HCT116 (cell line): ENCODE data around the gene SLC25A13. TPM values are rescaled to one million over a fixed set of nuclear protein-coding genes. Genes with fewer than 3 reads are reported as not detected.

Source experiments
- ATAC-seq: fragments of 200-7000 bp; cut with Tn5 transposase; 2 replicates; pipeline ENCODE4 v1.9.1; 2020; ENCODE audit warnings: mild to moderate bottlenecking, moderate library complexity
- BruUV-seq: library from RNA; stranded (reverse); fragments of 400-500 nt; replicated peaks from 2 replicates; lab custom pipeline; 2021; lab: Mats Ljungman, UMichigan
- CTCF ChIA-PET: fragments of 300-600 bp; sonication (Branson Sonifier 250); formaldehyde crosslinking; loops from one replicate; lab custom pipeline; 2021; ENCODE audit warnings: antibody characterized with exemption; lab: Charles Lee
- POLR2A ChIA-PET: fragments of 300-600, 350-600 bp; sonication (Branson Sonifier 250); formaldehyde crosslinking; loops from one replicate; lab custom pipeline; 2021; ENCODE audit warnings: antibody characterized with exemption; lab: Charles Lee
- RAD21 ChIA-PET, 2 experiments: fragments of 300-600 bp; sonication (Branson Sonifier 250); formaldehyde crosslinking; loops; one replicate each; lab custom pipeline; 2023; ENCODE audit warnings: low total read pairs in 2 of 2; ENCODE audit not compliant: uncharacterized antibody in 2 of 2, unreplicated experiment in 2 of 2, low non-redundant PET in 1 of 2; lab: Charles Lee
- DNase-seq: peaks from one replicate; pipeline ENCODE4 v3.0.0-alpha.2; 2010; ENCODE audit warnings: low read depth, low spot score
- H2AFZ ChIP-seq: fragments of 200-600 bp; shearing (Covaris generic), sonication (generic); 2 replicates; pipeline ENCODE4 v1.6.1; 2017; ENCODE audit warnings: low read depth, mixed run types, mixed read lengths, antibody characterized with exemption, low read length; ENCODE audit not compliant: poor library complexity, severe bottlenecking
- H3K27ac ChIP-seq: 2 replicates; pipeline ENCODE4 v1.5.1; 2012; ENCODE audit warnings: low read depth, low read length
- H3K27me3 ChIP-seq: fragments of 200-600 bp; sonication (generic); 2 replicates; pipeline ENCODE4 v1.6.1; 2016; ENCODE audit warnings: mixed run types, low read length, mixed read lengths; ENCODE audit not compliant: insufficient read depth
- H3K36me3 ChIP-seq, 2 experiments: fragments of 200-500 bp in 1 of 2; fragments of 200-600 bp in 1 of 2; sonication (Bioruptor generic) in 1 of 2; sonication (generic) in 1 of 2; 2 replicates each; pipeline versions ENCODE4 v1.5.1 to v1.6.1; 2014 to 2016; ENCODE audit warnings: low read length in 2 of 2, inconsistent platforms in 1 of 2, mixed read lengths in 1 of 2, mixed run types in 1 of 2; ENCODE audit not compliant: insufficient read depth in 2 of 2, control insufficient read depth in 1 of 2
- H3K4me1 ChIP-seq, 2 experiments: fragments of 200-600 bp in 1 of 2; sonication (generic) in 1 of 2; 2 replicates each; pipeline versions ENCODE4 v1.5.1 to v1.6.1; 2012 to 2017; ENCODE audit warnings: low read length in 2 of 2, inconsistent platforms in 1 of 2, mild to moderate bottlenecking in 1 of 2, mixed read lengths in 1 of 2, mixed run types in 1 of 2, moderate library complexity in 1 of 2; ENCODE audit not compliant: insufficient read depth in 2 of 2, control insufficient read depth in 1 of 2
- H3K4me2 ChIP-seq: fragments of 200-600 bp; sonication (generic); 2 replicates; pipeline ENCODE4 v1.6.1; 2017; ENCODE audit warnings: mixed run types, low read length, mixed read lengths
- H3K4me3 ChIP-seq, 2 experiments: fragments of 200-600 bp in 1 of 2; sonication (generic) in 1 of 2; replicated peaks in 1 of 2; 2 replicates each; pipeline ENCODE4 v1.5.1; 2011 to 2016; ENCODE audit warnings: low read length in 2 of 2, control low read depth in 1 of 2, low read depth in 1 of 2, mild to moderate bottlenecking in 1 of 2, mixed read lengths in 1 of 2, mixed run types in 1 of 2
- H3K79me2 ChIP-seq: fragments of 200-600 bp; sonication (generic); 2 replicates; pipeline ENCODE4 v1.6.1; 2017; ENCODE audit warnings: mild to moderate bottlenecking, mixed run types, low read length, moderate library complexity, mixed read lengths; ENCODE audit not compliant: insufficient read depth
- H3K9ac ChIP-seq: fragments of 200-600 bp; sonication (generic); 2 replicates; pipeline ENCODE4 v1.6.1; 2016; ENCODE audit warnings: low read length, mixed read lengths
- H3K9me2 ChIP-seq: fragments of 200-600 bp; sonication (generic), shearing (Covaris generic); 2 replicates; pipeline ENCODE4 v1.6.1; 2017; ENCODE audit warnings: mixed run types, mild to moderate bottlenecking, moderate library complexity; ENCODE audit not compliant: insufficient read depth
- H3K9me3 ChIP-seq, 2 experiments: fragments of 200-500 bp in 1 of 2; fragments of 200-600 bp in 1 of 2; sonication (Bioruptor generic) in 1 of 2; sonication (generic) in 1 of 2; 2 replicates each; pipeline ENCODE4 v1.6.1; 2014 to 2017; ENCODE audit warnings: low read length in 2 of 2, mixed read lengths in 2 of 2, inconsistent platforms in 1 of 2, low read depth in 1 of 2, mild to moderate bottlenecking in 1 of 2, mixed run types in 1 of 2, moderate library complexity in 1 of 2; ENCODE audit not compliant: control insufficient read depth in 1 of 2, insufficient read depth in 1 of 2
- H4K20me1 ChIP-seq: fragments of 200-600 bp; sonication (generic), shearing (Covaris generic); 2 replicates; pipeline ENCODE4 v1.6.1; 2017; ENCODE audit warnings: mixed run types, mild to moderate bottlenecking, moderate library complexity; ENCODE audit not compliant: insufficient read depth
- ATF3 ChIP-seq: IDR thresholded peaks from 2 replicates; pipeline ENCODE4 v1.6.1; 2012
- CBX3 ChIP-seq: IDR thresholded peaks from 2 replicates; pipeline ENCODE4 v1.6.1; 2012; ENCODE audit warnings: low read depth
- CEBPB ChIP-seq: IDR thresholded peaks from 2 replicates; pipeline ENCODE4 v1.6.1; 2012; ENCODE audit warnings: low read depth
- EZH2 ChIP-seq: fragments of 200-600 bp; sonication (generic); IDR thresholded peaks from 2 replicates; pipeline ENCODE4 v1.6.1; 2017; ENCODE audit warnings: antibody characterized with exemption, mixed run types
- EZH2phosphoT487 ChIP-seq: fragments of 200-600 bp; IDR thresholded peaks from 2 replicates; pipeline ENCODE4 v1.6.1; 2018; ENCODE audit warnings: antibody characterized with exemption, borderline replicate concordance
- JUND ChIP-seq: IDR thresholded peaks from 2 replicates; pipeline ENCODE4 v1.6.1; 2012
- MAX ChIP-seq: IDR thresholded peaks from 2 replicates; pipeline ENCODE4 v1.6.1; 2012
- POLR2A ChIP-seq: IDR thresholded peaks from 2 replicates; pipeline ENCODE4 v1.7.0; 2011; ENCODE audit warnings: borderline replicate concordance; ENCODE audit not compliant: insufficient read depth, insufficient read length; ENCODE audit errors: extremely low read depth
- RAD21 ChIP-seq: IDR thresholded peaks from 2 replicates; pipeline ENCODE4 v1.6.1; 2012; ENCODE audit warnings: low read depth, mild to moderate bottlenecking
- SIN3A ChIP-seq: IDR thresholded peaks from 2 replicates; pipeline ENCODE4 v1.6.1; 2012; ENCODE audit warnings: low read depth
- SP1 ChIP-seq: IDR thresholded peaks from 2 replicates; pipeline ENCODE4 v1.6.1; 2012; ENCODE audit warnings: low read depth
- SRF ChIP-seq: IDR thresholded peaks from 2 replicates; pipeline ENCODE4 v1.6.1; 2012; ENCODE audit warnings: low read depth
- YY1 ChIP-seq: IDR thresholded peaks from 2 replicates; pipeline ENCODE4 v1.6.1; 2011; ENCODE audit warnings: low read length, low read depth, moderate library complexity, mild to moderate bottlenecking; ENCODE audit not compliant: insufficient replicate concordance; ENCODE audit errors: extremely low read depth
- ZBTB33 ChIP-seq: IDR thresholded peaks from 2 replicates; pipeline ENCODE4 v1.6.1; 2011; ENCODE audit warnings: mild to moderate bottlenecking, low read length, moderate library complexity; ENCODE audit not compliant: insufficient replicate concordance; ENCODE audit errors: extremely low read depth
- ZFX ChIP-seq: fragments of 450-650 bp; IDR thresholded peaks from 2 replicates; pipeline ENCODE4 v1.6.1; 2017
- intact Hi-C: fragments of 100-400 bp; cut with micrococcal nuclease; formaldehyde crosslinking; loops from 2 replicates; pipeline ENCODE4 v1.10.0; 2022
- total RNA-seq: library from RNA; stranded (reverse); gene quantifications from one replicate; pipeline ENCODE4 v1.2.1, GENCODE V29; 2021; ENCODE audit not compliant: unreplicated experiment

Gene SLC25A13
- total RNA-seq, 1 experiment from 2014 or later, result 19.3 TPM

- H3K9me3 ChIP-seq, result no peaks in the 10 kb centered on the region
- ChIA-PET RAD21 (no interaction called here), CTCF (no interaction called here), POLR2A (no interaction called here)
- intact Hi-C loops, result no loop called here
- peaks cover 29% of the 10 kb centered on the region for H3K27me3 ChIP-seq
- H3K4me3 ChIP-seq, result no peak overlapping the region
- no peaks in the 10 kb centered on the region for H3K4me1 ChIP-seq
- no peak overlapping the region for H2AFZ ChIP-seq
- no TSS peak for BruUV-seq
- no peak overlapping the region for H3K4me2 ChIP-seq
- no peaks in the 10 kb centered on the region for H4K20me1 ChIP-seq
- ATAC-seq (no peak), DNase-seq (no peak)
- H3K9me2 ChIP-seq, result no peaks in the 10 kb centered on the region
- H3K27ac ChIP-seq, result no peak overlapping the region
- no peaks in the 10 kb centered on the region for H3K79me2 ChIP-seq
- TF ChIP-seq EZH2, result no peak
- no peak for TF ChIP-seq RAD21
- no peak for TF ChIP-seq JUND
- TF ChIP-seq SP1, result no peak
- TF ChIP-seq SRF, result no peak
- no peak for TF ChIP-seq ATF3
- no peak for TF ChIP-seq SIN3A
- no peak for TF ChIP-seq CBX3
- TF ChIP-seq MAX, result no peak
- no peak for TF ChIP-seq ZBTB33
- TF ChIP-seq POLR2A, result no peak
- TF ChIP-seq ZFX, result no peak
- TF ChIP-seq EZH2phosphoT487, result no peak
- no peak for TF ChIP-seq CEBPB
- TF ChIP-seq YY1, result no peak
- TF ChIP-seq, all 23 proteins: peak for 0
- Histone ChIP-seq H3K36me3 (no peaks in the 10 kb centered on the region; a peak in 1 of 4 replicates), H3K9ac (no peak overlapping the region)
Observed at GRCh38 chr7:96349572-96349971, 27.7 kb upstream of the SLC25A13 start.
